ENCODE measurements around the gene RBM20.
A peak's percentile ranks its signal among the peaks of the same experiment; 100 is the strongest.
"Not testable (repeated sequence)": the region's sequence is repeated elsewhere in the genome, so short reads cannot be mapped to it uniquely, and the experiment has no call there.

RBM20 gene

DNA sequence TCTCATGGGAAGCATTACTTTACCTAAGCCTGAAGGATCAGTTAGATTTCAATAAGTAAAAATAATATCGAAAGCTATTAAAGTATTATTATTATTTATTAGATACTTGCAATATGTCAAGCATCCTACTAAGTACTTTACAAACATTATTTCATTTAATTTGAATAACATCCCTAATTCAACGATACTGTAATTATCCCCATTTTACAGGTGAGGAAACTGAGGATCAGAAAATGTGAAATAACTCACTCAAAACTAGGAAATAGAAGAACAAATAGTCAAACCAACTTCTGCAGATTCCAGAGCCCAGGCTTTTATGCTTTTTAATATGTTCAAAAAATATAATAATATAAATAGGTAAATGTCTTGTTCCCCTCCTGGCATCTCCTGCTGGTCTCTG, 217.3 kb downstream of the RBM20 start:
- DNase-seq = no peak

- no peak for DNase-seq
These were observed 218.0 kb downstream of the RBM20 start for GRCh38 chr10:110861930-110862649.

DNA sequence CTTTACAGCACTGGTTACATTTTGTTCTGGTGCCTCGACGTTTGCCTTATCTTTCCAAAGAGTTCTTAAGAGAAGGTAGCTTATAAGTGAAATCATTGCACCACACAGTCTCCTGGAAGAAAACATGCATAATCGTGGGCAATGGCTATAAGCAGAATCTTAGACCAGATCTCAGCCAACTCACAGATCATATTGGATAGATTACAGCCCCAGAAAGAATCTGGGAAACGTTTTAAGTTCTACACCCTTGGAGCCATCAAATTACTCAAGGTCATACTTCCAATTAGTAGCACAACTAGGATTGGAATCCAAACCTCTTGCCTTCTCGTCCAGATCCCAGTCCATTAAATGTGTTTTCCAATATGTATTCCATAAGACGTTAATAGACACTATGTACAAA, 218.8 kb downstream of the RBM20 start:
- DNase-seq = no peak

DNA sequence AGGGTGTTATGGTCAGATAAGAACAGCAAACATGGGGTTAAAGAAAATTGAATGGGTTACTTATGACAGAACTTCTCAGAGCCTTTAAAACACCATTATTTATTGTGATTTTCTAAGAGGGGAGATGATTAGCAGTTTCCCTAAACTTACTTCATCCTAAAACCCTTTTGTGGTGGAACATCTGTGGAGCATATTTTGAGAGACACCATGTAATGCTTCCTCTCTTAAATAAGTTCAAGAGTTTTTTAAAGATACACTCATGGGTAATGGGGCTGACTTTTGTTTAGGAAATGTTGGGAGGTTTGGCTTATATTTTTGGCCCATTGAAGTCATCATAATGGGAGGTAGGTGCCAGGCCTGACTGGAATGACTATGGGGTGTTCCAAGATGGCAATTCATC, 219.2 kb downstream of the RBM20 start:
- no peak for DNase-seq

DNA sequence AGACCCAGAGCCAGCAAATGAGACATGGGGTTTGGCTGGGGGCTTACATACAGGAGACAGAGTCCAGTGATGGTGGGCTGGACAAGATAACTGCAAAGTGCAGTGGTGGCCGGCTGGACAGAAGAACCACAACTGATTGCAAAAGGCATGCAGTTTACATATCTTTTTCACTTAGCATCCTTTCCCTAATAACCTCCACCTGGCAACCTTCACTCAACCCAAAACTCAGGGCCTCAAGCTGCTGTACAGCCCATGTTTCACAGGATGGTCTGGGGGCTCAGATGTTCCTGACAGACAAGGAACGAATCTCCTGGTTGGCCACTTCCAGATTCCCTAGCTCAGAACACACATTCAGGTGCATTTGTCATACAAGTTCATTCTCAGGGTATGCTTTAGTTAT, 219.8 kb downstream of the RBM20 start:
- DNase-seq = no peak

DNA sequence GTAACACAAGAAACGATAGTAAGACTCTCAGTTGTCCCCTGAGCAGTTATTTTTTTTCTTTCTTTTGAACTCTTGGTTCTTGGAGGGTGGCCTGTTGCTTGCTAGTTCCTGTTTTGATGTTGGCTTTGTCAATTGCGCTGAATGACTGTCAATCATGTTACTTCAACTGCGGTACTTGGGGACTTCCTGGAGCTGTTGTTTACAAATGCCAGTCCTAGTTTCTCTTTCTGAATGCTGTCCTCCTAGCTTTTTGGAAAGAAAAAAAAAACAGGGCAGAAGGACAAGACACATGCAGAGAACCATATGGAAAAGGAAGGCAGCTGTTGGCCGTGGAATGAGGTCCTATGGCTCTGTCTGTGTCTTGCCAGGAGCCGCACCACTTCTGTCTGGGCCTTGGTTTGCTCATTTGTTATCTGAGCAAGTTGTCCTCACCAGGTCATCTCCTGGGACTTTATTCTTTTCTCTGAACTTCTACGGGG, 220.6 kb downstream of the RBM20 start:
- no peak for DNase-seq

GRCh38 chr10:110865186-110865808, 221.2 kb downstream of the RBM20 start:
- DNase-seq = no peak

DNA sequence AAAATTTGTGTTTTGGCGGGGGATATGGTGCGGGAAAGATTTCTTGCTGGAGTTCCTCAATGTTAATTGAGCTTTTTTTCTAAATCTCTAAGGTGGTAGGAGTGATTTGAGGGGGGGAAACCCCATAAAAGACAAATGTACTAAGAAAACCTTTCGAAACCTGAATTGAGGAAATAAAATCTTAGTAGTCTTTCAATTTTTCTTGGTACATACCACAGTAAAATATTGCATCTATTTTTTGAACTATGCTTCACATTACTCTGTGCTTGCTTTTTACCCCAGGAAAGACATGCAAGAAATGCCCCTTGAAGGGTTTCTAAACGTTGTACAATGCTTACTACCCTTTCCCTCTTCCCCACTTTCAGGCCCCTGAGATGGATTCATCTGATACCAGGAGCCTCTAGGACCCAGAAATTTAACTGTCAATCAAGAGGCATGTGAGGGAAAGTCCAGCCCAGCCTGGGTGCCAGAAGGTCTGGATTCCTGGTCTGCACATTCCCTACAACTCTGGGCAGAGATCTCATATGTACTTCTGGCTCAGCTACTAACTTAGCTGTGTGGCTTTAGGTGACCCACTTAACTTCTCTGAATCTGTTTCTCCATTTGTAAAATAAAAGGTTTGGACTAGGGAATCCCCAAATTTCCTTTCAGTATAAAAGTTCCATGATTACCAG, 221.8 kb downstream of the RBM20 start:
- no peak for DNase-seq

GRCh38 chr10:110867011-110867806, 223.1 kb downstream of the RBM20 start:
- not testable (repeated sequence) for DNase-seq

- no peak for DNase-seq
These were observed 223.8 kb downstream of the RBM20 start for GRCh38 chr10:110867807-110868465.

GRCh38 chr10:110868981-110869380, 224.8 kb downstream of the RBM20 start:
- no peak for DNase-seq

- DNase-seq = no peak
These were observed 226.7 kb downstream of the RBM20 start for GRCh38 chr10:110870823-110871297.

DNA sequence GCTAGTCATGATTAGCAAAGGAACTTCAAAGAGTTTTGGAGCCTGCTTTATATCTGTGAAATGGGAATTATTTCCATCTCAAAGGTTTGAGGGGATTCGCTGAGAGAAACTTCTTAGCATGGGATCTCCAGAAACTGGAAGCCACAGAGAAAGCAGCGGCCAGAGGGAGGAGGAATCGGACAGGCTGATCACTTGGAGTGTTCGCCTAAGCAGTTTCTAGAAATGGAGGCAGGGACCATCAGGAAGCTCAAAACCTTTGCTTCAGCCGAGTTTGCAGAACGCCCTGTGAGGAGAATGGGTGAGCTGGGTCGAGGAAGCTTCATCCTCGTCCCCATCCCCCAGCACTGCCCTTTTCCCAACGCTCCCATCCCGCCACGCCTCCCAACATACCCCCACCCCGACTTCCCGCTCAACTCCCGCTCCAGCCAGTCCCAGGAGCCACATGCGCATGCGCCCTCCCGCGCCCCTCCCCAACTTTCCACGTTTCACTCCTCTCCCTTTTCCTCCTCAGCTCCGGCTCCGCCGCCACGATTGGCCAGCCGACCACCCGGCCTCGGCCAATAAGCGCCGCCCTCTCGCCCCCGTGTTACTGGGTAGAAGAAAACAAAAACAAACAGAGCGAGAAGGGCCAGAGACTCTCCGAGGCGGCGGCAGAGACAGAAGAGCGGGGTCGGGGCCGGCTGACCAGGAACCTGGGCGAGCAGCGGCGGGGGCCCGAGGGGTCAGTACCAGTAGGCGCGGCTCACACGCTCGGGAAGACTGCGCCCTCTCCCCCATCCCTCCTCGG, 227.4 kb downstream of the RBM20 start, which contains the start of gene PDCD4:
Gene PDCD4, plus strand, starts transcription at position 631 of the 787 bp plus-strand sequence. CDS start 4,100 bp downstream, outside the sequence.
- peak; percentile 96 for DNase-seq

DNA sequence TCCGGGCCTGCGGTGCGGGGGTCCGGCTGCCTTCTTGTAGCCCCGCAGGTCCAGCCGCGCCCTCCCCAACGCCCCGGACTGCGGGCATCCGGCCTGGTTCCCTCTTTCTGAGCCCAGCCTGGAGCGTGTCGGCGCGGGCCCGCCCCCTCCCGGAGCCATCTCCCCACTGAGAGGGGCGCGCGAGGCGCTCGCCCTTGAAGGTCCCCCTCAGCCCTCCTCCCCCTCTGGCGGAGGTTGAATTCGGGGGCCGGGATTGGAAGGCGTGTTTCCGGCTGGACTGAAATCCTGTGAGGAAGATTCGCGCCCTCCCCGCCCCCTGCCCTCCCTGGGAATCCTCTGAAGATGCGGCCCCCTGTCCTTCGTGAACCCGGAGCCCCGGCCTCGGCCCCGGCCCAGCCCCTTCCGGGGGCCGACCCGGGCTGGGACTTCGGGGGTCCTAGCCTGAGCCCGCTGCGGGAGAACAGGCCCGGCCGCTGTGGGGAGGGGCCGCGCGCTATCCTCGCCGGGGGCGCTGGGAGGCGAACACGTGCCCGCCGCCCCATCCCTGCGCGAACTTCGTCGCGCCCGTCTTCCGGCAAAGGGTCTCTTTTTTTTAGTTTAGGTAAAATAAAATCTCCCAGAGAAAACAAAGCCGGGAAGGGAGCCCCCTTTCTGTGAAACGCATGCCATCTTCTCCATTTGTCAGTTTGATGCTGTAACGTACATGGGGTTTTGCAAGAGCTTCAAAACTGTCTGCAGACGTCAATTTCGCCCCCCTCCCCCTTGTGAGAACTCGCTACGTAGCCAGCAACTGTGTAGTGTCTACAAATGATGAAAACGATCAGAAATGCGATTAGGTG, 228.2 kb downstream of the RBM20 start:
- peak; percentile 83 for DNase-seq

GRCh38 chr10:110872984-110873923, 229.1 kb downstream of the RBM20 start:
- DNase-seq = no peak

GRCh38 chr10:110873951-110874350, 229.8 kb downstream of the RBM20 start:
- no peak for DNase-seq

DNA sequence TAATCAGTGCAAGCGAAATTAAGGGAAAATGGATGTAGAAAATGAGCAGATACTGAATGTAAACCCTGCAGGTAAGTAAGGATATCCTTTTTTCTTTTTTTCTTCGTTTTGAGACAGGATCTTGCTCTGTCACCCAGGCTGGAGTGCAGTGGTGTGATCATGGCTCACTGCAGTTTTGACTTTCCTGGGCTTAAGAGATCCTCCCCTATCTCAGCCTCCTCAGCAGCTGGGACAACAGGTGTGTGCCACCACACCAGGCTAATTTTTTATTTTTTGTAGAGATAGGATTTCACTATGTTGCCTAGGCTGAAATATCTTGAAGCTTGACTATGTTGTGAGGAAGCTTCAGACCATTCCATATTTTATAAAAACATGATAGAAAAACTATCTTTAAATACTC, 231.9 kb downstream of the RBM20 start:
- no peak for DNase-seq

DNA sequence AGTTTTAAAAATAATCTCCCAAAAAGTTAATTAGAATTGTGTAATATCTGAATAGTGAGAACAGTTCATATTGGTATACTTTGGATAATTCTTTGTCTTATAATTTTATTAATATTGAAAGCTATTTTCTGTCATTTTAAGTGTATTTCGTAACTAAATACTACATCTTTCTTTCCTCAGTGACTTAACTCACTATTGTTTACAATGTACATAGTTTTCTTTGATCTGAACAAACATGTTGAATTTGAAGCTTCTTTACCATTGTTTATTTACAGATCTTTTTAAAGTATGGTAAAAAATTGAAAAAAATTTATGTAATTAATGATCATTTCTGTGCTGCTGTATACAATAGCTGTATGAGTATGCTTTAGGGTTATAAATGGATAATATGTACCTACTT, 232.7 kb downstream of the RBM20 start:
- no peak for DNase-seq

DNA sequence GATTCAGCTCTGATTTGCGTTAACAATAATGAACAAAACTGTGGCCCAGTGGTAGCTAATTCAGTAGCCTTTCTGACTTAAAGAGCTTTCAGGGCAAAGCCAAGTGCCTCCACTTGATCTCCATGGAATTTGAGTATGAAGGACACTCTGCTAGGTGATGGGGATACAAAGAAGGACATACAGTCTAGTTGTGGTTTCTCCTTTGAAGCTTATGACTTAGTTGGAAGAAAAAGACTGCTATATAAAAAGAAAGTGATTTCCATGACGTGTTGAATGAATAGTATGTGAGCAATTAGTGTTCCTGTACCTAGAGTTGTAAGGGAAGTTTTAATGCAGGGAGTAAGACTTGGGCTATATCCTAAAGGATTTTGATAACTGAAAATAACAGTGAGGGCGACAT, 235.9 kb downstream of the RBM20 start:
- DNase-seq = no peak
